IMR-90 (cell line): Measurements from ENCODE around the gene ABHD12. TPM values are rescaled to one million over a fixed set of nuclear protein-coding genes. Genes with fewer than 3 reads are reported as not detected.

Experiments
- ATAC-seq: fragments of 200-7000 bp; cut with Tn5 transposase; 2 replicates; pipeline ENCODE4 v1.9.1; 2020; ENCODE audit warnings: low read depth, mild to moderate bottlenecking, moderate library complexity
- BruUV-seq: library from RNA; stranded (reverse); fragments of 400-500 nt; replicated peaks from 2 replicates; lab custom pipeline; 2021; lab: Mats Ljungman, UMichigan
- CTCF ChIA-PET: fragments of 300-600 bp; formaldehyde crosslinking; extraction: SDS; loops from one replicate; lab custom pipeline; 2021; ENCODE audit warnings: antibody characterized with exemption; lab: Yijun Ruan, JAX
- POLR2A ChIA-PET: fragments of 300-600 bp; sonication (Branson Sonifier 250); formaldehyde crosslinking; loops from one replicate; lab custom pipeline; 2022; ENCODE audit warnings: antibody characterized with exemption; ENCODE audit not compliant: unreplicated experiment; lab: Charles Lee
- DNase-seq: peaks from one replicate; pipeline ENCODE4 v3.0.0; 2013
- H2AFZ ChIP-seq: replicated peaks from 2 replicates; pipeline ENCODE3; 2013; ENCODE audit warnings: low read length, mild to moderate bottlenecking; ENCODE audit not compliant: poor library complexity
- H2AK5ac ChIP-seq: 2 replicates; pipeline ENCODE4 v1.6.1; 2013; ENCODE audit warnings: low read depth, low read length, inconsistent platforms
- H2AK9ac ChIP-seq: replicated peaks from 2 replicates; pipeline ENCODE3; 2013; ENCODE audit warnings: mild to moderate bottlenecking, low read depth, low read length, moderate library complexity; ENCODE audit not compliant: poor library complexity
- H2BK120ac ChIP-seq: 2 replicates; pipeline ENCODE4 v1.6.1; 2013; ENCODE audit warnings: low read depth, low read length, inconsistent platforms
- H2BK15ac ChIP-seq: 3 replicates; pipeline ENCODE4 v1.6.1; 2013; ENCODE audit warnings: low read depth, low read length, inconsistent platforms
- H2BK20ac ChIP-seq: 2 replicates; pipeline ENCODE4 v1.6.1; 2013; ENCODE audit warnings: low read depth, mild to moderate bottlenecking, inconsistent platforms, low read length, moderate library complexity
- H2BK5ac ChIP-seq: 2 replicates; pipeline ENCODE4 v1.6.1; 2013; ENCODE audit warnings: mild to moderate bottlenecking, low read depth, low read length, inconsistent platforms; ENCODE audit not compliant: poor library complexity, severe bottlenecking
- H3K14ac ChIP-seq: replicated peaks from 2 replicates; pipeline ENCODE4 v1.6.1; 2013; ENCODE audit warnings: low read depth, low read length, inconsistent platforms
- H3K18ac ChIP-seq: 2 replicates; pipeline ENCODE4 v1.6.1; 2013; ENCODE audit warnings: low read depth, low read length, control low read depth
- H3K23ac ChIP-seq: 2 replicates; pipeline ENCODE4 v1.6.1; 2013; ENCODE audit warnings: low read depth, low read length, inconsistent platforms
- H3K27ac ChIP-seq: 2 replicates; pipeline ENCODE4 v1.5.1; 2013; ENCODE audit warnings: mild to moderate bottlenecking, control low read depth, low read length; ENCODE audit not compliant: insufficient read depth
- H3K27me3 ChIP-seq: 2 replicates; pipeline ENCODE4 v1.6.1; 2013; ENCODE audit warnings: low read length; ENCODE audit not compliant: control insufficient read depth, insufficient read depth
- H3K36me3 ChIP-seq: 2 replicates; pipeline ENCODE4 v1.6.1; 2013; ENCODE audit warnings: low read length, mixed read lengths; ENCODE audit not compliant: control insufficient read depth, insufficient read depth
- H3K4ac ChIP-seq: 2 replicates; pipeline ENCODE4 v1.6.1; 2013; ENCODE audit warnings: low read depth, low read length, inconsistent platforms
- H3K4me1 ChIP-seq: 2 replicates; pipeline ENCODE4 v1.6.1; 2013; ENCODE audit warnings: low read length, mixed read lengths; ENCODE audit not compliant: control insufficient read depth, insufficient read depth
- H3K4me2 ChIP-seq: 2 replicates; pipeline ENCODE4 v1.6.1; 2013; ENCODE audit warnings: low read depth, mild to moderate bottlenecking, control low read depth, low read length, moderate library complexity
- H3K4me3 ChIP-seq: 2 replicates; pipeline ENCODE4 v1.5.1; 2013; ENCODE audit warnings: low read depth, mild to moderate bottlenecking, control low read depth, low read length, moderate library complexity; ENCODE audit not compliant: insufficient read depth
- H3K56ac ChIP-seq: 2 replicates; pipeline ENCODE4 v1.6.1; 2013; ENCODE audit warnings: low read length, inconsistent platforms; ENCODE audit not compliant: insufficient read depth; ENCODE audit errors: extremely low read depth
- H3K79me1 ChIP-seq, 2 experiments: 2 replicates each; pipeline ENCODE4 v1.6.1; 2013; ENCODE audit warnings: low read length in 2 of 2, inconsistent platforms in 1 of 2, low read depth in 1 of 2
- H3K9ac ChIP-seq: 2 replicates; pipeline ENCODE4 v1.6.1; 2013; ENCODE audit warnings: low read depth, low read length, control low read depth
- H3K9me1 ChIP-seq: 2 replicates; pipeline ENCODE4 v1.6.1; 2013; ENCODE audit warnings: low read length, inconsistent platforms; ENCODE audit not compliant: insufficient read depth
- H3K9me3 ChIP-seq: 2 replicates; pipeline ENCODE4 v1.6.1; 2013; ENCODE audit warnings: low read length; ENCODE audit not compliant: control insufficient read depth, insufficient read depth
- H4K20me1 ChIP-seq: 2 replicates; pipeline ENCODE4 v1.6.1; 2013; ENCODE audit warnings: low read length, inconsistent platforms; ENCODE audit not compliant: insufficient read depth
- H4K5ac ChIP-seq: 2 replicates; pipeline ENCODE4 v1.6.1; 2013; ENCODE audit warnings: mild to moderate bottlenecking, low read depth, low read length, control low read depth
- H4K8ac ChIP-seq, 2 experiments: 2 replicates each; pipeline ENCODE4 v1.6.1; 2013; ENCODE audit warnings: low read depth in 2 of 2, low read length in 2 of 2, control low read depth in 1 of 2, inconsistent platforms in 1 of 2
- H4K91ac ChIP-seq: 2 replicates; pipeline ENCODE4 v1.6.1; 2013; ENCODE audit warnings: low read depth, low read length, inconsistent platforms; ENCODE audit not compliant: insufficient read depth
- BHLHE40 ChIP-seq: fragments of 150-350 bp; IDR thresholded peaks from 2 replicates; pipeline ENCODE4 v1.6.1; 2016; ENCODE audit warnings: mild to moderate bottlenecking, low read depth, low read length
- CEBPB ChIP-seq: IDR thresholded peaks from 2 replicates; pipeline ENCODE4 v1.6.1; 2012; ENCODE audit warnings: low read depth, low read length, improper control_type of control experiment
- CHD1 ChIP-seq: IDR thresholded peaks from 2 replicates; pipeline ENCODE4 v1.6.1; 2012; ENCODE audit warnings: low read depth, low read length, improper control_type of control experiment
- ELK1 ChIP-seq: fragments of 150-350 bp; IDR thresholded peaks from 2 replicates; pipeline ENCODE4 v1.6.1; 2016; ENCODE audit warnings: low read depth, mild to moderate bottlenecking, low read length, moderate library complexity, borderline replicate concordance
- FOS ChIP-seq: fragments of 150-350 bp; IDR thresholded peaks from 2 replicates; pipeline ENCODE4 v1.6.1; 2016; ENCODE audit warnings: low read depth, low read length
- MAFK ChIP-seq: IDR thresholded peaks from 2 replicates; pipeline ENCODE4 v1.6.1; 2012; ENCODE audit warnings: low read depth, low read length, improper control_type of control experiment
- MAZ ChIP-seq: IDR thresholded peaks from 2 replicates; pipeline ENCODE4 v1.6.1; 2012; ENCODE audit warnings: low read depth, mild to moderate bottlenecking, low read length, improper control_type of control experiment, moderate library complexity, borderline replicate concordance
- RAD21 ChIP-seq: IDR thresholded peaks from 2 replicates; pipeline ENCODE4 v1.6.1; 2012; ENCODE audit warnings: low read length, improper control_type of control experiment
- RCOR1 ChIP-seq: IDR thresholded peaks from 2 replicates; pipeline ENCODE4 v1.6.1; 2012; ENCODE audit warnings: mild to moderate bottlenecking, low read length, improper control_type of control experiment; ENCODE audit not compliant: insufficient replicate concordance
- RFX5 ChIP-seq: IDR thresholded peaks from 2 replicates; pipeline ENCODE4 v1.8.0; 2012; ENCODE audit warnings: low read depth, mild to moderate bottlenecking, low read length, moderate library complexity
- USF2 ChIP-seq: fragments of 150-350 bp; IDR thresholded peaks from 2 replicates; pipeline ENCODE4 v1.6.1; 2017; ENCODE audit warnings: mild to moderate bottlenecking, antibody characterized with exemption, low read length, low read depth
- WGBS, 2 experiments: methylation state at CpG; one replicate each; pipeline versions ENCODE4 v1.1.5 to v1.1.7; 2013; ENCODE audit warnings: missing lambda C conversion rate in 2 of 2; ENCODE audit not compliant: insufficient read length in 1 of 2; ENCODE audit errors: extremely low coverage in 2 of 2; 5-methylcytosine and 5-hydroxymethylcytosine counted together
- dilution Hi-C: fragments of 300-500 bp; cut with HindIII; formaldehyde crosslinking; loops from one replicate; pipeline ENCODE4 v1.14.3; 2018; ENCODE audit warnings: low sequenced_read_pairs; ENCODE audit not compliant: unreplicated experiment
- in situ Hi-C: fragments of 300-500 bp; cut with MboI; formaldehyde crosslinking; loops from 3 replicates; pipeline ENCODE4 v1.14.3; 2019; ENCODE audit warnings: low sequenced_read_pairs, inconsistent platforms, mixed read lengths
- intact Hi-C: fragments of 100-400 bp; cut with micrococcal nuclease; formaldehyde crosslinking; loops from 2 replicates; pipeline ENCODE4 v1.10.0; 2022
- polyA plus RNA-seq, 3 experiments: library from polyadenylated mRNA; depleted of rRNA; stranded (reverse); fragments of >200 nt; gene quantifications; 2 replicates each; pipeline ENCODE4 v1.2.3, GENCODE V29; 2012; ENCODE audit warnings: low replicate concordance in 1 of 3
- total RNA-seq: library from RNA; depleted of rRNA; stranded (reverse); fragments of >200 nt; gene quantifications from 2 replicates; pipeline ENCODE4 v1.2.3, GENCODE V29; 2012
- TF ChIP-seq, protein P1 (sequence below): conservative IDR thresholded peaks from 2 replicates; pipeline ENCODE4 v1.5.1; 2012; ENCODE audit warnings: mild to moderate bottlenecking, low read depth, low read length, improper control_type of control experiment

ABHD12 gene
- total and polyA plus RNA-seq, 2 of the 4 experiments (the other 2 are of a cell fraction), result 80.7 to 108 TPM

DNA sequence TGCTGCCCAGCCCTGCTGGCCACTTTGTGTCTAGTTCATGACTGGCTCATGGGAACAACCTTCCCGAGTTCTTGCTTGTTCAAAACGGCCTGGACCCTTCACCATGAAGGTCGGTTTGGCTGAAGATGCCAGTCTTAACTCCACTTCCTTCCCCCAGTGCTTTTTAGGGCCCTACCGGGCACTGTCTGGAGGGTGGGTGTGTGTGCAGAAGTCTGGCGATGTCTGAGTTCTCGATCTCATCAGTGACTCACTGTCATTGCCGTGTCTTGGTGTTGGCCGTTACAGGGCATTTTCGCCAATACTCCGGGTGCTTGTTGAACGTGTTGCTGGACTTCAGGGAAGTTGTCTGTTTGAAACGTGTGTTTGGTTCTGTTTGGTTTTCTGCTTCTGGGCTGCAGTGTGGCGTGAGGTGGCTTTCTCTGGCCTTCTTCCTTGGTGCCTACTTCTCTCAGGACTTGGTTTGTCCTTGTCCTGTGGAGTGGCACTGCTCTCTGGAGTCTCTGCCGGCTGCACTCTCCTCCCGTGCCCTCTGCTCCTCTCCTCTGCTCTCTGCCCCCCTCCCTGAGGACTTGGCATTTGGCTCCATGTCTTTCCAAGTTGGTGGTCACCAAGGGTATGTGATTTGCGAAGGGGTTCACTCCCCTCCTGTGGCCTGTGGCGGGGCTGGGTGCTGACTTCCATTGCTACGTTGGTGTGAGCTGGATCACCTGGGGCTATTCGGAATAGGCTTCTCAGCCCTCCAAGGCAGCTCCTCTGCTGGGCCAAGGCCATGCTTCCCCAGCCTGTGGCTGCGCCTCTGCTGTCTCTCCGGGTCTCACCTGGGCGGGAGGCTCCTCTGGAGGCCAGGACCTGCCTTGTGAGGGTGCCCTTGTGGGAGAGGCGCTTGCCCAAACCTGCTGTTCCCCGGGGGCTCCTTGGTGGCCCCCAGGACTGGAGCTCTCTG, 104.5 kb downstream of the ABHD12 start:
- Histone ChIP-seq H3K9me3 (no peaks in the 10 kb centered on the region), H3K9me1 (no peaks in the 10 kb centered on the region; the same call in 1 of the 2 replicates), H4K5ac (no peak overlapping the region), H4K20me1 (peaks cover 5% of the 10 kb centered on the region), H4K91ac (no peak overlapping the region), H3K27me3 (no peaks in the 10 kb centered on the region), H3K23ac (no peak overlapping the region), H3K4me3 (no peak overlapping the region), H3K9ac (no peak overlapping the region), H2AK5ac (no peak overlapping the region), H3K4ac (no peak overlapping the region), H2AFZ (no peak overlapping the region), H2BK5ac (no peak overlapping the region), H3K36me3 (peaks cover 71% of the 10 kb centered on the region), H2AK9ac (no peak overlapping the region), H3K4me1 (no peaks in the 10 kb centered on the region), H3K27ac (no peak overlapping the region), H4K8ac (no peak overlapping the region), H2BK120ac (no peak overlapping the region), H2BK20ac (no peak overlapping the region), H3K14ac (no peak overlapping the region), H3K4me2 (no peak overlapping the region), H3K18ac (no peak overlapping the region), H2BK15ac (no peak overlapping the region), H3K79me1 (peaks cover 0 to 23% of the 10 kb centered on the region in 2 experiments; a peak in 2 of 4 replicates), H3K56ac (no peak overlapping the region)
- BruUV-seq, result no TSS peak
- WGBS, 2 experiments, result 90% methylated on average over 2 of the region's 24 CpGs; no CpG with 5 or more reads in 1 of the 2 experiments
- TF ChIP-seq FOS (no peak), USF2 (no peak), ELK1 (no peak), RFX5 (no peak), MAFK (no peak), BHLHE40 (no peak), RCOR1 (no peak), CHD1 (no peak), MAZ (no peak), CEBPB (no peak), RAD21 (no peak)
- TF ChIP-seq, protein P1, sequence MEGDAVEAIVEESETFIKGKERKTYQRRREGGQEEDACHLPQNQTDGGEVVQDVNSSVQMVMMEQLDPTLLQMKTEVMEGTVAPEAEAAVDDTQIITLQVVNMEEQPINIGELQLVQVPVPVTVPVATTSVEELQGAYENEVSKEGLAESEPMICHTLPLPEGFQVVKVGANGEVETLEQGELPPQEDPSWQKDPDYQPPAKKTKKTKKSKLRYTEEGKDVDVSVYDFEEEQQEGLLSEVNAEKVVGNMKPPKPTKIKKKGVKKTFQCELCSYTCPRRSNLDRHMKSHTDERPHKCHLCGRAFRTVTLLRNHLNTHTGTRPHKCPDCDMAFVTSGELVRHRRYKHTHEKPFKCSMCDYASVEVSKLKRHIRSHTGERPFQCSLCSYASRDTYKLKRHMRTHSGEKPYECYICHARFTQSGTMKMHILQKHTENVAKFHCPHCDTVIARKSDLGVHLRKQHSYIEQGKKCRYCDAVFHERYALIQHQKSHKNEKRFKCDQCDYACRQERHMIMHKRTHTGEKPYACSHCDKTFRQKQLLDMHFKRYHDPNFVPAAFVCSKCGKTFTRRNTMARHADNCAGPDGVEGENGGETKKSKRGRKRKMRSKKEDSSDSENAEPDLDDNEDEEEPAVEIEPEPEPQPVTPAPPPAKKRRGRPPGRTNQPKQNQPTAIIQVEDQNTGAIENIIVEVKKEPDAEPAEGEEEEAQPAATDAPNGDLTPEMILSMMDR, result no peak
- no peak for ATAC-seq
- dilution Hi-C loops, result no loop called here
- POLR2A ChIA-PET, result no interaction called here
- intact Hi-C loops, result no loop called here
- in situ Hi-C loops, result no loop called here
- DNase-seq, result no peak
- CTCF ChIA-PET, result interaction anchor here (0.6 kb wide), 2 partner anchors 10 to 341 kb away, joined by 3 read pairs; no protein-coding TSS in a partner anchor
